ENCODE data around the gene RSBN1.
A peak's percentile ranks its signal among the peaks of the same experiment; 100 is the strongest.

Gene RSBN1

DNA sequence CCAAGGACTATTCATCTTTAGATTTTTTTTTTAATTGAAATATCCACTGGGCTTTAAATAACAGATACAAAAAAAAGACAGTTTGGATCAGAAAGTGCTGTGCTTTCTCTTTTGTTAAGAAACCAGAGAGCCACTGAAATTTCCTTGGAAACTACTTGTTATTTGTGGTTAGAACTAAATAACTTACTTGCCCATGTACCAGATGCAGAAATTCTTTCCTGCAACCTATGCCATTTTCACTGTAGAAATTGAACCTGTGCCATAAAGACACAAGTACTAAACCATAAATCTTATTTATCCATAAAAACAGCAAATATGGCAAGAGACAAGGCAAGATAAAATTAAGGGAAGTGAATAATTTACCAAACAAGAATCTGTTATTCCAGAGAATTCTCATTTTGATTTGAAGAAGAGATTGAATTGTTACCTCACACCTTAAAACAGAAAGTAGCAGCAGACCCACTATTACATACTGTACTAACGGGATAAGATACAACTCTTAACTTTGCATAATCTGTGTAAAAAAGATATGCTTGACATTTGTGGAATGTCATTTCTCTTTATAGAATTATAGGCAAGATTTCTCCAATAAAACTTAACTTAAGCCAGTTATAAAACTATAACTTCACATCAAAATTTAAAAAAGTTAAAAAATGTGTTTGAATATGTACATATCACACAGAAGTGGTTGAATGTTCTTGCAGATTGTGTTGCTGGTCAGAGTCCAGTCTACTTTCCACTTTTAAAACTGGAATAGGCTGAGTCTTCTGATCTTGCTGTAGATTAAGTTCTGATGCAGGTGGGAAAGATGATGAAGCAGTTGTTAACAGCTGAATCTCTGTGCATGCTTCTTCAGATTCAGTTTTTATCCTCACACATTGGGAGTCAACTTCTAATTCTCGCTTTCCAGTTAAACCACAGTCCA lies 46.7 kb downstream of the RSBN1 start:
- H3K27ac ChIP-seq: no peak overlapping the region
- no peak for TF ChIP-seq ZFX (IDR thresholded peaks at IDR 0.05; ENCODE audit: borderline replicate concordance)
- TF ChIP-seq, protein P1, sequence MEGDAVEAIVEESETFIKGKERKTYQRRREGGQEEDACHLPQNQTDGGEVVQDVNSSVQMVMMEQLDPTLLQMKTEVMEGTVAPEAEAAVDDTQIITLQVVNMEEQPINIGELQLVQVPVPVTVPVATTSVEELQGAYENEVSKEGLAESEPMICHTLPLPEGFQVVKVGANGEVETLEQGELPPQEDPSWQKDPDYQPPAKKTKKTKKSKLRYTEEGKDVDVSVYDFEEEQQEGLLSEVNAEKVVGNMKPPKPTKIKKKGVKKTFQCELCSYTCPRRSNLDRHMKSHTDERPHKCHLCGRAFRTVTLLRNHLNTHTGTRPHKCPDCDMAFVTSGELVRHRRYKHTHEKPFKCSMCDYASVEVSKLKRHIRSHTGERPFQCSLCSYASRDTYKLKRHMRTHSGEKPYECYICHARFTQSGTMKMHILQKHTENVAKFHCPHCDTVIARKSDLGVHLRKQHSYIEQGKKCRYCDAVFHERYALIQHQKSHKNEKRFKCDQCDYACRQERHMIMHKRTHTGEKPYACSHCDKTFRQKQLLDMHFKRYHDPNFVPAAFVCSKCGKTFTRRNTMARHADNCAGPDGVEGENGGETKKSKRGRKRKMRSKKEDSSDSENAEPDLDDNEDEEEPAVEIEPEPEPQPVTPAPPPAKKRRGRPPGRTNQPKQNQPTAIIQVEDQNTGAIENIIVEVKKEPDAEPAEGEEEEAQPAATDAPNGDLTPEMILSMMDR (IDR thresholded peaks at IDR 0.05): no peak

DNA sequence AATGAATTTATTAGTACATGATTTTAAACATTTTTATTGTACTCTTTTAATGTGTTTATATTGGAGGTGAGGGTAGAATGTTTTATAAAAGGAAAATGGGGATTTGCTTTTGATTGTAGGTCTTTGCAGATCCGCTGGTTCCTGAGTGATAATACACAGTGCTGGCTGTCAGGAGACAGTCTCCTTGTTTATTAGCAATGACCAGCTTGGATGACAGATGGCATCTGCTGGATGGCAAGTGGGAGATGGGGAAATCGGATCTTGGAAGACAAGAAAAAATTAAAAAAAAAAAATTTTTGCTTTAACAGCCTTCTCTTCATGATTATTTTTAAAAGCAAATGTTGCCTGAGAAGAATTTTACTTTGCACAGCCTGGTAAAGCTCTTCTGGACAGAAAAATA lies 48.6 kb downstream of the RSBN1 start:
- TF ChIP-seq ZFX (IDR thresholded peaks at IDR 0.05; ENCODE audit: borderline replicate concordance): no peak
- TF ChIP-seq, protein P1 (IDR thresholded peaks at IDR 0.05): no peak
- no peak overlapping the region for H3K27ac ChIP-seq

DNA sequence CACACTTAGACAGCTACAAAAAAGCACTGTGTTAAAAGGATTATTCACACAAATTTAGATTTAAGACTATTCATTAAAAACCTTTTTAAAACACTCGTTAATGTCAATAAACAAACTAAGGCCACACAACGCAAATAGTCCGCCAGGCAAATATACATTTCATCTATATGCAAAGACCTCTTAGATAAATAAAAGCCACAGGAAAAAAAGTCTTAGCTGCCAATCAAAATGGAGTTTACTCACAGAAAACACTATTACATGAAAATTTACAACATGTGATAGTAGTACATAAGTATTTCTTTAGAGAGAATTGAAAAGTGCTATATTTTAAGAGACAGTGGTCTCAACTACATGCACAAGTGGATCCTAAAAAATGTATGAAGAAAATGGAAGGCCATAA lies 50.3 kb downstream of the RSBN1 start:
- TF ChIP-seq, protein P1 (IDR thresholded peaks at IDR 0.05): no peak
- TF ChIP-seq ZFX (IDR thresholded peaks at IDR 0.05; ENCODE audit: borderline replicate concordance): no peak
- no peak overlapping the region for H3K27ac ChIP-seq

DNA sequence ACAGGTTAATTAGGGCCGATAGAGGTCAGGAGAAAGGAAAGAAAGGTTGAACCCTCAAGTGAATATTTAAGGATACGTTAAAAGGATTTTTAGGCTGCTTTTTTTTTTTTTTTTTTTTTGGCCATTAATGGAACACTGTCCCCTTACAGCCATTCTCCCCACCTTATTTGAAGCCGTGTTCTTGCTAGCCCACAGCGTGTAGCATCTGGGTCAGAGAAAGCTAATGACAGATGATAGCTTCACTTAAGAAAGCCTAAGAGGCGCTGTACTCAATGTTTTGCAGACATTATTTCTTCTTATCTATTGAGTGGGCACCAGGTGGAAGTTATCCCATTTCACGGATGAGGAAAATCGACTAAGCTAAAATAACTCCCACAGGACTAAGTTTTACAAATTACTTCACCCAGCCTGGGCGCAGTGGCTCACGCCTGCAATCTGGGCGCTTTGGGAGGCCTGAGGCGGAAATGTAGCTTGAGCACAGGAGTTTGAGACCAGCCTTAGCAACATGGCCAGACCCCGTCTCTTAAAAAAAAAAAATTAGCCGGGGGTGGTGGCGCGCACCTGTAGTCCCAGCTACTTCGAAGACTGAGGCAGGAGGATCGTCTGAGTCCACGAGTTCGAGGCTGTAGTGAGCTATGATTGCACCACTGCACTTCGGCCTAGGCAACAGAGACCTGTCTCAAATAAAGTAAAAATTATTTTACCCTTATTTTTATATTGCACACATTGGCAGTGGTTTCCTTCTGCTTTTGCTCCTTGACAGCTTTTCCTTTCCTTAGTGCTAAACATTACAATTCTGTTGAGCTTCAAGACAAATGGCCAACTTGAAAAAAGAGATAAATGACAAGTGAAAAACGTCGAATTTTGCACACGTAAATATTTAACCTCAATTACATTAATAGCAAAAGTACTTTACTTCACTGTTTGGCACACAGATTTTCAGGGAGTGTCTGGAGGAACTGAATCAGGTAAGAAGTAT lies 51.9 kb downstream of the RSBN1 start:
- TF ChIP-seq, protein P1 (IDR thresholded peaks at IDR 0.05): no peak
- TF ChIP-seq ZFX (IDR thresholded peaks at IDR 0.05; ENCODE audit: borderline replicate concordance): no peak
- H3K27ac ChIP-seq: peak overlapping the region; percentile 78

DNA sequence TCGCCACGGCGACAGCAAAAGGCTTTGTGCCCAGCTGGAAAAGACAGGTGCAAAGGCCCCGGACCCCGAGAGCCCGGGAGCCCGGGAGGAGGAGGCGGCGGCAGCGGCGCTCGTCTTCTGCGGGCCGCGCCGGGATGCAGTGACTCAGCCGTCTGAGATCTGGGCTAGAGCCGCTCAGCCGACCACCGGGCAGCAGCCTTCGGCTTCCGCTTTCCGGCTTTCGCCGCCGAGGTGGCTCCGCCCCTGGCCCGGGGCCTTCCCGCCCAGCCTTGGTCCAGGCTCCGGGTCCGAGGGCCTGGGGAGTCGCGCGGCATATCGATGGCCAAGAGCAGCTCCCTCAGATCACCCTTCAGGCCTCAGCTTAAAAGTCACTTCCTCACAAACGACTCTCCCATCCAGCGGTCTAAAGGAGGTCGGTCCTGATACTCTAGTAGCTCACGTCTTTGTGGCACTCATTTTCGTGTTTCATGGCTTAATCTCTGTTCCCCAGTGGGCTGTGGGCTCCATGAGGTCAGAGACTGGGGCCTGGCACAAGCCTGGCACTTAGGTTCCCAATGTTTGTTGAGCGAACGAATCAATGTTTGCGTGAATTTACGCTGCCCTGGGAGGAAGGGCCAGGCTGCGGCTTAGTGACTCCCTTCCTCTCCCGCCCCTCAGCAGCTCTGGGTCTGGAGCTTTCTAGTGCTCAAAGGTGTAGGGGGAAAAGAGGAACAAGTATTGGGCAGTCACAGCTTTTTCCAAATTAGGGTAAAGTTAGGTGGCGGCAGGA lies 52.8 kb downstream of the RSBN1 start, which contains the start of gene PHTF1:
Gene PHTF1 (minus strand): TSS at position 154 of the 769 bp plus-strand sequence. CDS start 783 bp downstream, outside the sequence.
- TF ChIP-seq, protein P1 (IDR thresholded peaks at IDR 0.05): no peak
- no peak for TF ChIP-seq ZFX (IDR thresholded peaks at IDR 0.05; ENCODE audit: borderline replicate concordance)
- H3K27ac ChIP-seq: peak within 1 kb of the TSS; percentile 78

DNA sequence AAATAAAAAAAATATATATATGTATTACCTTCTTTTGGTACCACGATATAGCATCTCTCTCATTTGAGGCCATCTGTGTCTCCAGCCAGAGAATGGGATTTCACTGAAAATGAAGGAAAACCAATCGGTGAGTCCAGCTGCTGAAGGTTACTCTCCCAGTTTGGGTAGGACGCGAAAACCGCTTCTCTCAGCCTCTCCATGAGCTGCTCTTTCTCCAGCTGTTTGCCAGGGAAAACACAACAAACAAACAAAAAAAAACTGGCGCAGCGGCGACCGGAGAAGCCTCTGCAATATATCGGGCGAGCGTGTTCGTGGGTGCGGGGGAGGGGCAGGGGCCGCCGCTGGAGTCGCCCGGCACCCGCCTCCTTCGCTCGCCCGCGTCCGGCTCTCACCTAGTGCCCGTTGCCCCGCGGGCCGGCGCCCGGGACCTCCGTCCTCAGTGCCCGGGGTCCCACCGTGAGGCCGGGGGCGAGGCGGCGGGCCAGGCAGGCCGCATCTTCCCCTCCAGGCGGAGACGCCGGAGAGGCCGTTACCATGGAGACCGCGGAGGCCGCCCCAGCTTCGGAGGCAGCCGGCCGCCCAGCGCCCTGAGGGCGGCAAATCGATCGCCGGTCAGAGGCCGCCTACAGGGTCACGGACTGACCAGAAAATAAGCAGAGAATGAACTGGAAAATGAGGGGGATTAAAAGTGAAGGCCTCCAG lies 53.5 kb downstream of the RSBN1 start:
- H3K27ac ChIP-seq: peak overlapping the region; percentile 78
- no peak for TF ChIP-seq ZFX (IDR thresholded peaks at IDR 0.05; ENCODE audit: borderline replicate concordance)
- TF ChIP-seq, protein P1 (IDR thresholded peaks at IDR 0.05): no peak
